ENCODE measurements around the gene ARMS2. TPM values are rescaled to one million over a fixed set of nuclear protein-coding genes. Genes with fewer than 3 reads are reported as not detected.
A peak's percentile ranks its signal among the peaks of the same experiment; 100 is the strongest.

The ARMS2 gene
- total and polyA plus RNA-seq, 8 donors = not detected

GRCh38 chr10:122465401-122466040, 11.1 kb downstream of the ARMS2 start:
- H3K4me1 ChIP-seq = peaks cover 19 to 60% (median 41%) of the 10 kb centered on the region in 4 donors
- H3K4me3 ChIP-seq = no peak overlapping the region
- 49 to 77% (median 74%) methylated on average over 6 of the region's 6 CpGs for WGBS, 5 donors
- no peak overlapping the region for H3K27ac ChIP-seq
- no peak for DNase-seq
- peaks cover 0 to 31% (median 3%) of the 10 kb centered on the region in 3 donors for H3K27me3 ChIP-seq
- no peaks in the 10 kb centered on the region for H3K36me3 ChIP-seq
- TF ChIP-seq EP300 (IDR thresholded peaks at IDR 0.05) (no peak), POLR2A (IDR thresholded peaks at IDR 0.05) (no peak), POLR2AphosphoS5 (IDR thresholded peaks at IDR 0.05) (no peak), CTCF (IDR thresholded peaks at IDR 0.05) (no peak)
- intact Hi-C loops (cut with DNase I; ENCODE audit: low total_unique reads) = no loop called here
- H3K9me3 ChIP-seq = no peaks in the 10 kb centered on the region

GRCh38 chr10:122466951-122467381, 12.5 kb downstream of the ARMS2 start:
- Histone ChIP-seq H3K27ac (peak overlapping the region in 1 of 5 donors; percentile 64), H3K4me3 (no peak overlapping the region), H3K9me3 (no peaks in the 10 kb centered on the region), H3K4me1 (peaks cover 14 to 53% (median 32%) of the 10 kb centered on the region in 4 donors), H3K36me3 (no peaks in the 10 kb centered on the region), H3K27me3 (peaks cover 0 to 18% (median 0%) of the 10 kb centered on the region in 3 donors)
- intact Hi-C loops (cut with DNase I; ENCODE audit: low total_unique reads) = no loop called here
- DNase-seq = no peak
- 75 to 88% (median 77%) methylated on average over 8 of the region's 8 CpGs for whole genome bisulfite sequencing, 5 donors
- no peak for TF ChIP-seq CTCF (IDR thresholded peaks at IDR 0.05)
- TF ChIP-seq POLR2AphosphoS5 (IDR thresholded peaks at IDR 0.05) = no peak
- TF ChIP-seq EP300 (IDR thresholded peaks at IDR 0.05) = no peak
- TF ChIP-seq POLR2A (IDR thresholded peaks at IDR 0.05) = no peak

- DNase-seq = no peak
- H3K4me1 ChIP-seq = peaks cover 11 to 47% (median 27%) of the 10 kb centered on the region in 4 donors
- peaks cover 0 to 11% (median 0%) of the 10 kb centered on the region in 3 donors for H3K27me3 ChIP-seq
- no peaks in the 10 kb centered on the region for H3K36me3 ChIP-seq
- no peak overlapping the region for H3K4me3 ChIP-seq
- TF ChIP-seq POLR2A (IDR thresholded peaks at IDR 0.05) = no peak
- TF ChIP-seq POLR2AphosphoS5 (IDR thresholded peaks at IDR 0.05) = no peak
- no peak for TF ChIP-seq CTCF (IDR thresholded peaks at IDR 0.05)
- no peak for TF ChIP-seq EP300 (IDR thresholded peaks at IDR 0.05)
- intact Hi-C loops (cut with DNase I; ENCODE audit: low total_unique reads) = no loop called here
- peak overlapping the region in 1 of 5 donors; percentile 64 for H3K27ac ChIP-seq
- no peaks in the 10 kb centered on the region for H3K9me3 ChIP-seq
- WGBS, 5 donors = 74 to 94% (median 82%) methylated on average over 6 of the region's 6 CpGs
These were observed 13.2 kb downstream of the ARMS2 start for GRCh38 chr10:122467701-122468100.

- H3K9me3 ChIP-seq = no peaks in the 10 kb centered on the region
- H3K27ac ChIP-seq = peak overlapping the region in 4 of 5 donors; percentile 40 to 64 (median 57)
- H3K27me3 ChIP-seq = peaks cover 0 to 3% (median 0%) of the 10 kb centered on the region in 3 donors
- DNase-seq = no peak
- H3K4me3 ChIP-seq = no peak overlapping the region
- peaks cover 4 to 45% (median 23%) of the 10 kb centered on the region in 4 donors for H3K4me1 ChIP-seq
- intact Hi-C loops (cut with DNase I; ENCODE audit: low total_unique reads) = no loop called here
- TF ChIP-seq POLR2AphosphoS5 (IDR thresholded peaks at IDR 0.05) (no peak), POLR2A (IDR thresholded peaks at IDR 0.05) (no peak), CTCF (IDR thresholded peaks at IDR 0.05) (no peak)
- 92 to 96% (median 94%) methylated on average over 5 of the region's 5 CpGs for WGBS, 5 donors
- no peaks in the 10 kb centered on the region for H3K36me3 ChIP-seq
These were observed 14.0 kb downstream of the ARMS2 start for GRCh38 chr10:122468307-122468925.

Measured in stomach (tissue), 9 donors.